GM12878 (cell line): ENCODE results near the gene FOXO1.

Source experiments
- CTCF ChIP-seq, 3 experiments: IDR thresholded peaks in 2 of 3; conservative IDR thresholded peaks in 1 of 3; 2 replicates each; pipeline ENCODE4 v1.5.1; 2011; ENCODE audit warnings: low read depth in 3 of 3, low read length in 3 of 3, mild to moderate bottlenecking in 3 of 3, control low read depth in 2 of 3, moderate library complexity in 2 of 3, inconsistent platforms in 1 of 3, mixed read lengths in 1 of 3; ENCODE audit not compliant: control insufficient read depth in 2 of 3, insufficient read depth in 1 of 3; ENCODE audit errors: extremely low read depth in 1 of 3
- FOS ChIP-seq: IDR thresholded peaks from 3 replicates; pipeline ENCODE4 v1.6.1; 2011; ENCODE audit warnings: borderline replicate concordance; ENCODE audit not compliant: insufficient read length; ENCODE audit errors: extremely low read depth
- GABPA ChIP-seq: IDR thresholded peaks from 2 replicates; pipeline ENCODE4 v1.6.1; 2014; ENCODE audit warnings: antibody characterized with exemption, low read depth, mild to moderate bottlenecking, inconsistent platforms
- JUND ChIP-seq: IDR thresholded peaks from 2 replicates; pipeline ENCODE4 v1.6.1; 2012; ENCODE audit warnings: low read depth, mild to moderate bottlenecking, low read length, improper control_type of control experiment, moderate library complexity
- NRF1 ChIP-seq: conservative IDR thresholded peaks from 2 replicates; pipeline ENCODE4 v1.6.1; 2011; ENCODE audit warnings: mild to moderate bottlenecking, low read depth, low read length, improper control_type of control experiment
- POLR2AphosphoS5 ChIP-seq: IDR thresholded peaks from 2 replicates; pipeline ENCODE4 v1.6.1; 2011; ENCODE audit warnings: mild to moderate bottlenecking, low read length, inconsistent platforms
- RCOR1 ChIP-seq: conservative IDR thresholded peaks from 2 replicates; pipeline ENCODE4 v1.6.1; 2012; ENCODE audit warnings: low read depth, low read length, improper control_type of control experiment
- REST ChIP-seq: IDR thresholded peaks from 2 replicates; pipeline ENCODE4 v1.6.1; 2012; ENCODE audit warnings: mild to moderate bottlenecking, low read depth, low read length
- ZBTB33 ChIP-seq: fragments of 450-650 bp; IDR thresholded peaks from 2 replicates; pipeline ENCODE4 v1.6.1; 2017; ENCODE audit warnings: mild to moderate bottlenecking
- ZNF274 ChIP-seq: IDR thresholded peaks from one replicate; pipeline ENCODE4 v1.8.0; 2011; ENCODE audit not compliant: insufficient read length, insufficient read depth

- no peak for TF ChIP-seq CTCF (IDR thresholded peaks at IDR 0.05 in 2 of 3, conservative IDR thresholded peaks at IDR 0.05 in 1 of 3; ENCODE audit: control insufficient read depth in 2 of 3, extremely low read depth in 1 of 3, insufficient read depth in 1 of 3, low read depth in 3 of 3, low read length in 3 of 3)
- no peak for TF ChIP-seq ZBTB33
- no peak for TF ChIP-seq GABPA
- no peak for TF ChIP-seq NRF1
- no peak for TF ChIP-seq FOS
- TF ChIP-seq JUND, result no peak
- no peak for TF ChIP-seq REST
- TF ChIP-seq ZNF274, result no peak
- no peak for TF ChIP-seq POLR2AphosphoS5
- TF ChIP-seq RCOR1, result no peak
Observed at GRCh38 chr13:40537146-40537895, 129.1 kb downstream of the FOXO1 start.
